D721Med (cell line): ENCODE measurements around the gene NHERF1.

Experiments
- DNase-seq: peaks from one replicate; pipeline ENCODE4 v3.0.0; 2011; ENCODE audit warnings: low spot score; ENCODE audit not compliant: insufficient read length
- FAIRE-seq: peaks from 2 replicates; lab custom pipeline; 2011; peaks lifted over from hg19 to GRCh38; lab: Jason Lieb, UNC
- TF ChIP-seq, protein P1 (sequence below): IDR thresholded peaks from 2 replicates; pipeline ENCODE4 v1.5.1; 2012; ENCODE audit warnings: mild to moderate bottlenecking, control low read depth; ENCODE audit not compliant: insufficient read depth; ENCODE audit errors: missing control alignments

The NHERF1 gene

DNA sequence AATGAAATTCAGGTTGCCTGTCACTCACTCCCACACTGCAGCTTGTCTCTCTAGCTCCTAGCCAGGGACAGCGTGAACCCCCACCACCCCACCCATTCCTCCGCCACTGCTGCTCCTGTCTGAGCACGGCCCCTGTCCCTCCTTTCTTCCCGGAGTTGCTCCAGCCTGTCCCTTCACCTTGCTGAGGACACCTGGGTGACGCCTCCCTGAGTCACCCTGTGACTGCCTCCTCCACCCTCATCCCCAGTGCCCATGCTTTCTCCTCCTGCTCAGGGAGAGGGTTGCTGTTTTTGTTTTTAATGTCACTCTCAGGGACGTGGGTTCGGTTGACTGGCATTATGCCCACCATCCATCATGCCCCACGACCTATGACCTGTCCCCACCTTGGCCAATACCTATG, 53.5 kb downstream of the NHERF1 start:
- TF ChIP-seq, protein P1, sequence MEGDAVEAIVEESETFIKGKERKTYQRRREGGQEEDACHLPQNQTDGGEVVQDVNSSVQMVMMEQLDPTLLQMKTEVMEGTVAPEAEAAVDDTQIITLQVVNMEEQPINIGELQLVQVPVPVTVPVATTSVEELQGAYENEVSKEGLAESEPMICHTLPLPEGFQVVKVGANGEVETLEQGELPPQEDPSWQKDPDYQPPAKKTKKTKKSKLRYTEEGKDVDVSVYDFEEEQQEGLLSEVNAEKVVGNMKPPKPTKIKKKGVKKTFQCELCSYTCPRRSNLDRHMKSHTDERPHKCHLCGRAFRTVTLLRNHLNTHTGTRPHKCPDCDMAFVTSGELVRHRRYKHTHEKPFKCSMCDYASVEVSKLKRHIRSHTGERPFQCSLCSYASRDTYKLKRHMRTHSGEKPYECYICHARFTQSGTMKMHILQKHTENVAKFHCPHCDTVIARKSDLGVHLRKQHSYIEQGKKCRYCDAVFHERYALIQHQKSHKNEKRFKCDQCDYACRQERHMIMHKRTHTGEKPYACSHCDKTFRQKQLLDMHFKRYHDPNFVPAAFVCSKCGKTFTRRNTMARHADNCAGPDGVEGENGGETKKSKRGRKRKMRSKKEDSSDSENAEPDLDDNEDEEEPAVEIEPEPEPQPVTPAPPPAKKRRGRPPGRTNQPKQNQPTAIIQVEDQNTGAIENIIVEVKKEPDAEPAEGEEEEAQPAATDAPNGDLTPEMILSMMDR, result no peak
- FAIRE-seq, result no peak
- no peak for DNase-seq

DNA sequence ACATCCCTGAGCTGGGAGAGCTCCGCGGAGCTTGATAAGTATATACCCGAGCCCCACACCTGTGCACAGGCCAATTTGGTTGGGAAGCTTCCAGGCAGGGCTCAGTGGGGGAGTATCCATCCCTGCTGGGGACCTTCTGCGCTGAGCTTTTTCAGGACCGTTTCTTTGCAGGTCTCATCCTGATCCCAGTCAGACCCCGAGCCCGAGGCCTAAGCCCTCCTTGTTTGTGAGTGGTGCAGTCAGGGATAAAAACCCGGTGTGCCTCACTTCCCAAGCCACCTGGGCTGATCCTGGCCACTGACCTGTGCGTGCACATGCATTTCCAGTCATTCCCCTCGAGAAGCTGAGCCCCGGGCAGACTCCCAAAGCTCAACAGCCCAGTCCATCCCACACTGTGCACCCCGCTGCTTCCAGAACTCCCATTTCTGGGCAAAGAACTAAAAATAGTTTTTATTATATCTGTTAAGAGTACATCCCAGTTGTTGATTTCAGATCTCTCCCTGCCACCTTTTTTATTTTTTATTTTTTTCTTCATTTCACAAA, 55.0 kb downstream of the NHERF1 start:
- TF ChIP-seq, protein P1, result no peak
- no peak for FAIRE-seq
- DNase-seq, result no peak

DNA sequence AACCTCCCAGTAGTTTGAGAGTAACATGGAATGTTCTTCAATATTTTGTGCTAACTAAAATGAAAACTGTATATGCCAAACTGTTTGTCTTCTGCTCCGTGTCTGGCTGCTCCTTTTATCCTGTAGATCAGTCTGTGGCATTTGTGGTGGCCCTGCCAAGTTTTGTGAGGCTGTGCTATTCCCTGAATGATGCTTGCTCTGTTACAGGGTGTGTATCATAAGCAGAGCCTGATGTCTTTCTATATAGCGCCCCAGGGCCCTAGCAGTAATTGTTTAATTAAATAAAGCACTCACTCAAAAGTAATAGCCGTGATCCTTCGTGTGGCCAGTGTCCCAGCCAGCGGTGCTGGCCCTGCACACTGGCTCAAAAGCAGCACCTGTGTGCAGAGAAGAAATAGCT, 55.5 kb downstream of the NHERF1 start:
- FAIRE-seq (no peak), DNase-seq (no peak)
- TF ChIP-seq, protein P1, result no peak

DNA sequence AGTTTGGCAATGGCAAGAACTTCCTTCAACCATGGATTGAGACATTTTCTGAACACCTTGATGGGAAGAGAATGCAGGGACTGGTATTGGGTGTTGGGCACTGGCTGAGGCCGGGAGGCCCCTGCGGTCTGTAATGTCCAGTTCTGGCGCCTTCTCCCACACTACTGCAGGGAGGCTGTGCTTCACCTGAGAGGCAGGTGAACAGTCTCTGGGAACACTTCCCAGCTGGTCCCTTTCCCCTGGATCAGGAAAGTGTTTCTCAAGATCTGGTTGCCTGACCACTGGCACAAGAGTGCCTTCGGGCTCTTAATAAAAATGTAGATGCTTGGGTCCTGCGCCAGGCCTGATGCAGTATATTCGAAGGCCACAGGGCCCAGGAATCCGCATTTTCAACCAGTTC, 56.3 kb downstream of the NHERF1 start:
- FAIRE-seq (no peak), DNase-seq (no peak)
- TF ChIP-seq, protein P1, result no peak

DNA sequence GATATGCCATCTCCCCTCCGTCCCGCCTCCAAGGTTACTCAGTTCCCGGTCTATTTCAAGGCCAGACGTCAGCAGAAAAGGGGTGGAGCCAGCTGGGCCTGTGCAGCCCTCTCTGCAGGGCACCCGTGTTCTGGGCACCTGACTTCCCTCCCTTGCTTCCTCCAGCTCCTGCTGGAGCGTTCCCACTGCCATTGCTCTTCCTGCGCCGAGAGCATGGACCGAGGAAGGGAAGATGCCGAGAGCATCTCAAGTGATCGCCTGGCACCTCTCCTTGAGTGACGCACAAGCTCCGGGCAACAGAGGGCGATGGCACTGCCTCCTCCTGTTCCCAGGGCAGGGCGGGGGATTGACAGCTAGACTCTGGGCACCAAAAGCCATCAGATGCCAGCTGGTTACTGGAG, 57.2 kb downstream of the NHERF1 start:
- DNase-seq (no peak), FAIRE-seq (no peak)
- TF ChIP-seq, protein P1, result no peak

DNA sequence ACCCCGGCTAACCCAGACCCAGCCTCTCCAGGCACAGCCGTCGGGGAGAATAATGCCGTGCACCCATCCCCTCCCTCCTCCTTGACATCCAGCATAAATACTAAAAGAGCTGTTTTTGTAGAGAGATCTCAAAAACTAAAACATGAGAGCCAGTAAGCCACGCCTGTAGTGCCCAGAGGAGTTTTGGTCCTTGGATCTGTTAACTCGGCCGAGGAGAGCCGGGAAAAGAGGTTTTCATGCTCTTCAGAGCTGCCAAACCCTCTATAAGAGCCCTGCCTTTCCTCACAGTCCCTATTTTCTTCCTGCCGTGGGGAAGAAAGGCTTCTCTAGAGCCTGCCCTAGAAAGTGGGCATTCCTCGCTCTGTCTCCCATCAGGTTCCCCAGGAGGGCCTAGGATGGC, 57.9 kb downstream of the NHERF1 start:
- FAIRE-seq (no peak), DNase-seq (no peak)
- TF ChIP-seq, protein P1, result no peak

DNA sequence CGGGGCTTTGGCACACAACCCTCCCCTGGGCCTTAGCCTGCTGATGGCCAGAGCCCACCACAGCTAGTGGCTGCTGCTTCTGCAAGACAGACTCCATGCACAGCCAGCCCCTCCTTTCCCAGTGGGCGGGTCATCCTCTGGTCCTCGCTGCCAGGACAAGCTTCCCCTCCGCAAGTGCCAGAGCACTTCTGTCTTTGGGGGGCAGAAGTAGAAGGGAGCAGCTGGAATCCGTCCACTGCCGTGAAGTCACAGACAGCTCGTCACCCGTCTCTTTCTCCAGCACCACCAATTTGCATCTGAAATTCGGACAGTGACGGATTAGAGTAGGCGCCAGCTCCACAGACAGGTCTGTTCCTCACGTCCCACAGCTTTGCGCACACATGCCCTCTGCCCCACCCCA, 59.0 kb downstream of the NHERF1 start:
- DNase-seq (no peak), FAIRE-seq (no peak)
- TF ChIP-seq, protein P1, result no peak
